HCT116 (cell line): ENCODE results near the gene DLG2. TPM values are rescaled to one million over a fixed set of nuclear protein-coding genes. Genes with fewer than 3 reads are reported as not detected.

Experiments
- ATAC-seq: fragments of 200-7000 bp; cut with Tn5 transposase; 2 replicates; pipeline ENCODE4 v1.9.1; 2020; ENCODE audit warnings: mild to moderate bottlenecking, moderate library complexity
- BruUV-seq: library from RNA; stranded (reverse); fragments of 400-500 nt; replicated peaks from 2 replicates; lab custom pipeline; 2021; lab: Mats Ljungman, UMichigan
- CTCF ChIA-PET: fragments of 300-600 bp; sonication (Branson Sonifier 250); formaldehyde crosslinking; loops from one replicate; lab custom pipeline; 2021; ENCODE audit warnings: antibody characterized with exemption; lab: Charles Lee
- POLR2A ChIA-PET: fragments of 300-600, 350-600 bp; sonication (Branson Sonifier 250); formaldehyde crosslinking; loops from one replicate; lab custom pipeline; 2021; ENCODE audit warnings: antibody characterized with exemption; lab: Charles Lee
- RAD21 ChIA-PET, 2 experiments: fragments of 300-600 bp; sonication (Branson Sonifier 250); formaldehyde crosslinking; loops; one replicate each; lab custom pipeline; 2023; ENCODE audit warnings: low total read pairs in 2 of 2; ENCODE audit not compliant: uncharacterized antibody in 2 of 2, unreplicated experiment in 2 of 2, low non-redundant PET in 1 of 2; lab: Charles Lee
- DNase-seq: peaks from one replicate; pipeline ENCODE4 v3.0.0-alpha.2; 2010; ENCODE audit warnings: low read depth, low spot score
- H2AFZ ChIP-seq: fragments of 200-600 bp; shearing (Covaris generic), sonication (generic); 2 replicates; pipeline ENCODE4 v1.6.1; 2017; ENCODE audit warnings: low read depth, mixed run types, mixed read lengths, antibody characterized with exemption, low read length; ENCODE audit not compliant: poor library complexity, severe bottlenecking
- H3K27ac ChIP-seq: 2 replicates; pipeline ENCODE4 v1.5.1; 2012; ENCODE audit warnings: low read depth, low read length
- H3K27me3 ChIP-seq: fragments of 200-600 bp; sonication (generic); 2 replicates; pipeline ENCODE4 v1.6.1; 2016; ENCODE audit warnings: mixed run types, low read length, mixed read lengths; ENCODE audit not compliant: insufficient read depth
- H3K36me3 ChIP-seq, 2 experiments: fragments of 200-500 bp in 1 of 2; fragments of 200-600 bp in 1 of 2; sonication (Bioruptor generic) in 1 of 2; sonication (generic) in 1 of 2; 2 replicates each; pipeline versions ENCODE4 v1.5.1 to v1.6.1; 2014 to 2016; ENCODE audit warnings: low read length in 2 of 2, inconsistent platforms in 1 of 2, mixed read lengths in 1 of 2, mixed run types in 1 of 2; ENCODE audit not compliant: insufficient read depth in 2 of 2, control insufficient read depth in 1 of 2
- H3K4me1 ChIP-seq, 2 experiments: fragments of 200-600 bp in 1 of 2; sonication (generic) in 1 of 2; 2 replicates each; pipeline versions ENCODE4 v1.5.1 to v1.6.1; 2012 to 2017; ENCODE audit warnings: low read length in 2 of 2, inconsistent platforms in 1 of 2, mild to moderate bottlenecking in 1 of 2, mixed read lengths in 1 of 2, mixed run types in 1 of 2, moderate library complexity in 1 of 2; ENCODE audit not compliant: insufficient read depth in 2 of 2, control insufficient read depth in 1 of 2
- H3K4me2 ChIP-seq: fragments of 200-600 bp; sonication (generic); 2 replicates; pipeline ENCODE4 v1.6.1; 2017; ENCODE audit warnings: mixed run types, low read length, mixed read lengths
- H3K4me3 ChIP-seq, 2 experiments: fragments of 200-600 bp in 1 of 2; sonication (generic) in 1 of 2; replicated peaks in 1 of 2; 2 replicates each; pipeline ENCODE4 v1.5.1; 2011 to 2016; ENCODE audit warnings: low read length in 2 of 2, control low read depth in 1 of 2, low read depth in 1 of 2, mild to moderate bottlenecking in 1 of 2, mixed read lengths in 1 of 2, mixed run types in 1 of 2
- H3K79me2 ChIP-seq: fragments of 200-600 bp; sonication (generic); 2 replicates; pipeline ENCODE4 v1.6.1; 2017; ENCODE audit warnings: mild to moderate bottlenecking, mixed run types, low read length, moderate library complexity, mixed read lengths; ENCODE audit not compliant: insufficient read depth
- H3K9ac ChIP-seq: fragments of 200-600 bp; sonication (generic); 2 replicates; pipeline ENCODE4 v1.6.1; 2016; ENCODE audit warnings: low read length, mixed read lengths
- H3K9me2 ChIP-seq: fragments of 200-600 bp; sonication (generic), shearing (Covaris generic); 2 replicates; pipeline ENCODE4 v1.6.1; 2017; ENCODE audit warnings: mixed run types, mild to moderate bottlenecking, moderate library complexity; ENCODE audit not compliant: insufficient read depth
- H3K9me3 ChIP-seq, 2 experiments: fragments of 200-500 bp in 1 of 2; fragments of 200-600 bp in 1 of 2; sonication (Bioruptor generic) in 1 of 2; sonication (generic) in 1 of 2; 2 replicates each; pipeline ENCODE4 v1.6.1; 2014 to 2017; ENCODE audit warnings: low read length in 2 of 2, mixed read lengths in 2 of 2, inconsistent platforms in 1 of 2, low read depth in 1 of 2, mild to moderate bottlenecking in 1 of 2, mixed run types in 1 of 2, moderate library complexity in 1 of 2; ENCODE audit not compliant: control insufficient read depth in 1 of 2, insufficient read depth in 1 of 2
- H4K20me1 ChIP-seq: fragments of 200-600 bp; sonication (generic), shearing (Covaris generic); 2 replicates; pipeline ENCODE4 v1.6.1; 2017; ENCODE audit warnings: mixed run types, mild to moderate bottlenecking, moderate library complexity; ENCODE audit not compliant: insufficient read depth
- CBX3 ChIP-seq: IDR thresholded peaks from 2 replicates; pipeline ENCODE4 v1.6.1; 2012; ENCODE audit warnings: low read depth
- CEBPB ChIP-seq: IDR thresholded peaks from 2 replicates; pipeline ENCODE4 v1.6.1; 2012; ENCODE audit warnings: low read depth
- EGR1 ChIP-seq: IDR thresholded peaks from 2 replicates; pipeline ENCODE4 v1.6.1; 2012; ENCODE audit warnings: low read depth
- EZH2phosphoT487 ChIP-seq: fragments of 200-600 bp; IDR thresholded peaks from 2 replicates; pipeline ENCODE4 v1.6.1; 2018; ENCODE audit warnings: antibody characterized with exemption, borderline replicate concordance
- FOSL1 ChIP-seq: IDR thresholded peaks from 2 replicates; pipeline ENCODE4 v1.6.1; 2012; ENCODE audit warnings: low read depth
- JUND ChIP-seq: IDR thresholded peaks from 2 replicates; pipeline ENCODE4 v1.6.1; 2012
- POLR2A ChIP-seq: IDR thresholded peaks from 2 replicates; pipeline ENCODE4 v1.7.0; 2011; ENCODE audit warnings: borderline replicate concordance; ENCODE audit not compliant: insufficient read depth, insufficient read length; ENCODE audit errors: extremely low read depth
- RAD21 ChIP-seq: IDR thresholded peaks from 2 replicates; pipeline ENCODE4 v1.6.1; 2012; ENCODE audit warnings: low read depth, mild to moderate bottlenecking
- REST ChIP-seq: IDR thresholded peaks from 2 replicates; pipeline ENCODE4 v1.6.1; 2012; ENCODE audit warnings: low read depth
- SP1 ChIP-seq: IDR thresholded peaks from 2 replicates; pipeline ENCODE4 v1.6.1; 2012; ENCODE audit warnings: low read depth
- SRF ChIP-seq: IDR thresholded peaks from 2 replicates; pipeline ENCODE4 v1.6.1; 2012; ENCODE audit warnings: low read depth
- TCF7L2 ChIP-seq: IDR thresholded peaks from 2 replicates; pipeline ENCODE4 v1.7.0; 2011; ENCODE audit warnings: borderline replicate concordance, inconsistent platforms; ENCODE audit not compliant: insufficient read depth, insufficient read length; ENCODE audit errors: extremely low read depth
- YY1 ChIP-seq: IDR thresholded peaks from 2 replicates; pipeline ENCODE4 v1.6.1; 2011; ENCODE audit warnings: low read length, low read depth, moderate library complexity, mild to moderate bottlenecking; ENCODE audit not compliant: insufficient replicate concordance; ENCODE audit errors: extremely low read depth
- ZBTB33 ChIP-seq: IDR thresholded peaks from 2 replicates; pipeline ENCODE4 v1.6.1; 2011; ENCODE audit warnings: mild to moderate bottlenecking, low read length, moderate library complexity; ENCODE audit not compliant: insufficient replicate concordance; ENCODE audit errors: extremely low read depth
- ZFX ChIP-seq: fragments of 450-650 bp; IDR thresholded peaks from 2 replicates; pipeline ENCODE4 v1.6.1; 2017
- intact Hi-C: fragments of 100-400 bp; cut with micrococcal nuclease; formaldehyde crosslinking; loops from 2 replicates; pipeline ENCODE4 v1.10.0; 2022
- total RNA-seq: library from RNA; stranded (reverse); gene quantifications from one replicate; pipeline ENCODE4 v1.2.1, GENCODE V29; 2021; ENCODE audit not compliant: unreplicated experiment

The DLG2 gene
- total RNA-seq, 1 experiment from 2014 or later = 2.4 TPM

DNA sequence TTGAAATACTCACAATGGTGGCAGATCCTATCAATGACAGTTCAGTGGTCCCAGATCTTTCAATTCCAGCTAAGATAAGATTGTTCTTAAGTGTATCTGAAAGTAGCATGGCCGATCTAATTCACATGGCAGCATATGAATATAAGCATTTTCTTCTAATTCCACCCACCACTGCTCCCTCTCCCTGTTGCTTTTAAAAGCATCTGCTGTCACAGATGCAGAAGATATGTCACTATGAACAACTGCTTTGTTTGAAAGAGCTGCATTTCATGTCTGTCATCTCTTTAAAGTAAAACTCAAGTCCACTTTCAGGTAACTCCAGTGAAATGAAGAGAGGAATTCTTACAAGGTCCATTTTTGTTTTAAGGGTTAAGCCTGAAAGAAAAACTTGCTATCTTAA is 1044.0 kb downstream of the DLG2 start:
- Histone ChIP-seq H3K9me3 (no peaks in the 10 kb centered on the region), H3K79me2 (no peaks in the 10 kb centered on the region), H4K20me1 (no peaks in the 10 kb centered on the region), H3K4me3 (no peak overlapping the region), H3K4me1 (no peaks in the 10 kb centered on the region), H3K36me3 (no peaks in the 10 kb centered on the region), H3K27me3 (no peaks in the 10 kb centered on the region), H3K4me2 (no peak overlapping the region), H2AFZ (no peak overlapping the region), H3K9ac (no peak overlapping the region), H3K9me2 (no peaks in the 10 kb centered on the region), H3K27ac (no peak overlapping the region)
- intact Hi-C loops = no loop called here
- TF ChIP-seq JUND (no peak), RAD21 (no peak), TCF7L2 (no peak), CEBPB (no peak), SRF (no peak)
- DNase-seq (no peak), ATAC-seq (no peak)
- ChIA-PET RAD21 (no interaction called here), CTCF (no interaction called here), POLR2A (no interaction called here)
- BruUV-seq = no TSS peak

GRCh38 chr11:84581083-84581482 is 1046.1 kb downstream of the DLG2 start:
- Histone ChIP-seq H3K9ac (no peak overlapping the region), H3K36me3 (no peaks in the 10 kb centered on the region)
- no peak for ATAC-seq
- CTCF ChIA-PET = no interaction called here
- BruUV-seq = no TSS peak
- TF ChIP-seq CBX3 = no peak
- no peak for TF ChIP-seq CEBPB
- no peak for TF ChIP-seq TCF7L2
- no peak for TF ChIP-seq SRF
- TF ChIP-seq FOSL1 = no peak
- no peak for TF ChIP-seq YY1
- no peak for TF ChIP-seq RAD21
- no peak for TF ChIP-seq SP1
- no peak for TF ChIP-seq ZBTB33
- TF ChIP-seq ZFX = no peak
- TF ChIP-seq POLR2A = no peak
- TF ChIP-seq EGR1 = no peak
- no peak for TF ChIP-seq EZH2phosphoT487
- no peak for TF ChIP-seq REST
- TF ChIP-seq, all 23 proteins: peak for 0
- Histone ChIP-seq H3K9me3 (no peaks in the 10 kb centered on the region), H3K4me2 (no peak overlapping the region), H3K9me2 (no peaks in the 10 kb centered on the region), H3K27me3 (no peaks in the 10 kb centered on the region), H2AFZ (no peak overlapping the region), H3K4me3 (no peak overlapping the region), H3K4me1 (no peaks in the 10 kb centered on the region), H3K79me2 (no peaks in the 10 kb centered on the region), H3K27ac (no peak overlapping the region), H4K20me1 (no peaks in the 10 kb centered on the region)
- ChIA-PET RAD21 (no interaction called here), POLR2A (no interaction called here)
- DNase-seq = no peak
- intact Hi-C loops = no loop called here
